ENCODE measurements around the gene FASLG. TPM values are rescaled to one million over a fixed set of nuclear protein-coding genes. Genes with fewer than 3 reads are reported as not detected.

Gene FASLG
- total RNA-seq, 1 experiment from 2014 or later: not detected

DNA sequence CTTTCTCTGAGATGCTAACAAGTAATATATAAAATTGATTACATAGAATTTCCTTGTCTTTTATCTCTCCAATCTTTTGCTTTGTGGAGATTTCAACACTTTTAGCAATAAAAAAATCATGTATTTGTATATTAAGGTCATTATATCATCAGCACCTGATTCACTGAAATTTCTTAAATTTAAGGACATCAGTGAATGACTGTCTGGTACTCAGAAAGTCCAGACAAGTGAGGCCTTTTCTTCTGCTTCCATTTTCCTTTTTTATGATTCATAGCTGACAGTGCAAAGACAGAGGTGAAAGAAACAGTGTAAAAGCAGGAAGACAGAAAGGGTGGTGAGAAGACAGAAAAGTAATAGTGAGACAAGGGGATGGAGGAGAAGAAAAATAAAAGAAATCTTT, 54.6 kb downstream of the FASLG start:
- H3K27me3 Mint-ChIP-seq (ENCODE audit: low read depth): no peaks in the 10 kb centered on the region
- ATAC-seq: no peak
- no peak for DNase-seq (ENCODE audit: low spot score)
- POLR2A ChIA-PET: interaction anchor here (1.2 kb wide), 1 partner anchor 181 kb away, joined by 3 read pairs; the partner anchor contains the start of gene SUCO
- H3K4me1 Mint-ChIP-seq: peaks cover 24% of the 10 kb centered on the region
- CTCF ChIA-PET: no interaction called here
- TF ChIP-seq TCF7 (CRISPR knock-in tag; IDR thresholded peaks at IDR 0.05; ENCODE audit: low read depth): no peak
- TF ChIP-seq MYBL2 (CRISPR knock-in tag; IDR thresholded peaks at IDR 0.05): no peak
- TF ChIP-seq ATF1 (CRISPR knock-in tag; IDR thresholded peaks at IDR 0.05): no peak
- H3K36me3 Mint-ChIP-seq: no peaks in the 10 kb centered on the region
- H3K27ac Mint-ChIP-seq: no peak overlapping the region
- 0 out of 2 replicates have a peak, but pooled peaks cover 4% of the 10 kb centered on the region for H3K9me3 Mint-ChIP-seq
- no peak overlapping the region for H3K4me3 Mint-ChIP-seq

Other genes starting within 250 kb of the FASLG start
- gene C1orf105, start 238.4 kb upstream of the FASLG start, total RNA-seq (2021): not detected in 3 replicates
- 16.2 to 21.9 TPM (median 20.4 TPM) in 3 replicates for gene PIGC, start 215.0 kb upstream of the FASLG start, total RNA-seq (2021)
- 32.9 to 37.4 TPM (median 33.7 TPM) in 3 replicates for gene SUCO, start 126.0 kb upstream of the FASLG start, total RNA-seq (2021)

Data from WTC11 (cell line).